Stimulated activated CD4-positive, alpha-beta T cell treated with anti-CD3 and anti-CD28 coated beads, TNF-alpha, amount 100 ng/mL, for 24 hours (primary cell): ENCODE measurements around the gene KCNC3.
"Not testable (repeated sequence)": the region's sequence is repeated elsewhere in the genome, so short reads cannot be mapped to it uniquely, and the experiment has no call there.

Experiments
- DNase-seq, 3 experiments: peaks; one replicate each; pipeline ENCODE4 v3.0.0-alpha.2; 2020; ENCODE audit warnings: low read depth in 3 of 3

KCNC3 gene

DNA sequence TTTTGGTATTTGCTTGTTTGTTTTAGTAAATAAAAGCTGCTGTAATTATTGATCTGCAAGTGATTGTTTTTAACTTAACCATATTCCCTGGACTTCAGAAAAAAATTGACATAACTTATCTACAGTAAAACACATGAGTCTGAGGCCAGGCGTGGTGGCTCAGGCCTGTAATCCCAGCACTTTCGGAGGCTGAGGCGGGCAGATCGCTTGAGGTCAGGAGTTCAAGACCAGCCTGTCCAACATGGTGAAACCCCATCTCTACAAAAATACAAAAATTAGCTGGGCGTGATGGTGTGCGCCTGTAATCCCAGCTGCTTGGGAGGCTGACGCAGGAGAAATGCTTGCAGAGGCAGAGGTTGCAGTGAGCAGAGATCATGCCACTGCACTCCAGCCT is 24.3 kb upstream of the KCNC3 start:
- DNase-seq, result not testable (repeated sequence)

DNA sequence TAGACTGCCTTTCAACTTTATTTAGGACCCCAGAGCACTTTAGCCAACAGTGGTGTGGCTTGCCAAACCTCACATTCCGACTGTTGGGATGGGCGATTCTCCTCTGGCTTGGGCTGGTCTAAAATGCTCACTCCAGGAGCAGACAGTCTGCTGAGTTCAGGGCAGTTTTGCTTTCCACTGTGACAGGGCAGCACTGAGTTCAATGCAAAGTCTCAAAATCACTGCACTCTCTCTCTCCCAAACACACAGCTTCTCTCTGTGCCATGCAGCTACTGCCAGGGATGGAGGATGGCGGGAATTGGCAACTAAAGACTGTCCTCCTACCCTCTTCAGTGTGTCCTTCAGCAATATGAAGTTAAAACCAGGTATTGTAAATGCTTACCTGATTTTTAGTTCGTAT is 23.1 kb upstream of the KCNC3 start:
- no peak for DNase-seq

GRCh38 chr19:50349277-50350057 is 20.3 kb upstream of the KCNC3 start:
- DNase-seq, result no peak

DNA sequence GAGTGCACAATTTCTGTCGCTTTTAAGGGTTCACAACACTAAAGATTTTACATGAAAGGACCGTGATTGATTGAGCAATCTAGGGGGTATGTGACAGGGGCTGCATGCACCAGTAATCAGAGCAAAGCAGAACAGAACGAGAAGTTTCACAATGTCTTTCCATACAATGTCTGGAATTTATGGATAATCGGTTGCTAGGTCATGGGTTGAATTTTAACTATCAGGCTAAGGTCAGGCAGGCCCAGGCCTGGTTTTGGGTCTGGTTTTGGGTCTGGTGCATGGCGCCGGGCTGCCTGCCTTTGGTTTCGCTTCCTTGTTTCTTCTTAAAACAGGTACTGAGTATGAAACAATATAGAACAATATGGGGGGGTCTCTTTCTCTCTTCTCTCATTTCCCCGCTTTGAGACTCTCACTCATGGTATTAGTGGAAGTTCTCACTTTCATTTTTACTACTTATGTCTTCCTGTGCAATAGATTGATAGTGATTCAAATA is 18.0 kb upstream of the KCNC3 start:
- DNase-seq, result not testable (repeated sequence)

DNA sequence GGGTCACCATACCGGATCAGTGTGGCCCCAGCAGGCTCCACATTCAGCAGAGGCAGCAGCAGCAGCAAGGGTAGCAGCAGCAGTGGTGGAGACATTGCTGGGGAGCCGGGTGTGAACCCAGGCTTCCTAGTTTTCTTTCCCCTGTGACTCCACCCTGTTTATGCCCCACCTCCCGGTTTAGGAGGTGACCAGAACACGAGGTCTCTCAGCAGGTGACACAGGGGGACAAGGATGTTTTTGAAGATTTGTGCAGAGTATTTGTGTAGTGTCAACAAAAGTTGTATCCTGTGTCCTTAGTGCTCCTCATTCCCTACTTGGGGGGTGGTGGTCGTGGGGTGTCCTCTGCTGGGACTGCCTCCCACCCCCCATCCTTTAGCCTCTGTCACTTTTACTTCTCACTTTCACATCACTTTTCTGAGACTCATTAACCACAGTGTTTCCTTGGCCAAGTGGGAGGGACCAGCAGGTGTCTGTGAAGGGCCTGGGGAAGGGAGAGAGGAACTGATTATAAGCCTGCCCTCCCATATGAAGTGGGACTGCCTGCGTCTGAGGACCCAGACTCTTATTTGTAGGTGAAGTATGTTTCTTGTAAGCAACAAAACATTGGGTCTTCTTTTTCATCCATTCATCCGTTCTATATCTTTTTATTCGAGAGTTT is 15.6 kb upstream of the KCNC3 start:
- no peak for DNase-seq

- no peak for DNase-seq
These were observed 12.0 kb upstream of the KCNC3 start for GRCh38 chr19:50341091-50341564.

GRCh38 chr19:50340331-50340730 is 11.2 kb upstream of the KCNC3 start:
- DNase-seq, result no peak

- DNase-seq, result not testable (repeated sequence)
These were observed 7.9 kb upstream of the KCNC3 start for GRCh38 chr19:50337031-50337430.

GRCh38 chr19:50334741-50335421 is 5.7 kb upstream of the KCNC3 start:
- DNase-seq, result no peak

- peak in 2 of 3 experiments; percentile 76 to 79 for DNase-seq
These were observed 4.8 kb upstream of the KCNC3 start for GRCh38 chr19:50333737-50334617.

GRCh38 chr19:50333235-50333736 is 4.1 kb upstream of the KCNC3 start:
- peak; percentile 83 to 95 (median 90) for DNase-seq

DNA sequence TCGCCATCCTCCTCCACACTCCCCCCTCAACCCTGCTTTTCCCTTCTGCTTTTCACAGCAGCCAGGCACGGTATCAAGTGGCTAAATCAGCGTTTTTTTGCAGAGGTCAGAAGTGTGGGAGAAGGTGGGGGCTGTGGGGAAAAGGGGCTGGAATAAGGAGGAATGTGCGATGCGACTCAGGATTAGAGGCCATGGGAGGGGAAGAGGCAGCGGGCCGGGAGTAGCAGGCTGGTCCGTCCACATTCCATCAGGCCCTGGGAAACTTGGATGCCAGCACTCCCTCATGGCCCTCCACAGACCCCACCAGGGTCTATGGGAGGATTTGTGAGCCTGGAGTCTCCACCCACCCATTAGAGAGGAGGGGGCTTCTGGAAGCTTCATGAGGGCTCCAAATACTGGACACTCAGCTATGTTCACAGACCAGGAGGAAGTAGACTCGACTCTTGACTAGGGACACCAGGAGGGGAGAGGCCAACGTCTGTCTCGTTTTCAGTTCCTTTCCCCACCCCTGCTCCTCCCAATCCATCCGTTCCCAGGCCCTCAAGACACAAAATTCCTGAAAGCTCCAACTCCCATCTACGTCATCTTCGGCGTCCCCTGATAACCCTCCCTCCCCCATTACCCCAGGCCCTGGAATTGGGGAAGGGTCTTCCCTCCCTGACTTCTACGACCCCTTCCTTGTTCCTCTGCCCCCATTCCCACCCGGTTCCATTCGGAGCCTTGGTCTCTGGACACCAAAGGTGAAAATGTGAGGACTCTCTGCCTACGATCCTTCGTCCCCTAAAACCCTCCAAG is 3.3 kb upstream of the KCNC3 start:
- no peak for DNase-seq

- no peak for DNase-seq
These were observed 2.7 kb upstream of the KCNC3 start for GRCh38 chr19:50331994-50332243.

GRCh38 chr19:50331221-50331993 is 2.2 kb upstream of the KCNC3 start:
- no peak for DNase-seq

DNA sequence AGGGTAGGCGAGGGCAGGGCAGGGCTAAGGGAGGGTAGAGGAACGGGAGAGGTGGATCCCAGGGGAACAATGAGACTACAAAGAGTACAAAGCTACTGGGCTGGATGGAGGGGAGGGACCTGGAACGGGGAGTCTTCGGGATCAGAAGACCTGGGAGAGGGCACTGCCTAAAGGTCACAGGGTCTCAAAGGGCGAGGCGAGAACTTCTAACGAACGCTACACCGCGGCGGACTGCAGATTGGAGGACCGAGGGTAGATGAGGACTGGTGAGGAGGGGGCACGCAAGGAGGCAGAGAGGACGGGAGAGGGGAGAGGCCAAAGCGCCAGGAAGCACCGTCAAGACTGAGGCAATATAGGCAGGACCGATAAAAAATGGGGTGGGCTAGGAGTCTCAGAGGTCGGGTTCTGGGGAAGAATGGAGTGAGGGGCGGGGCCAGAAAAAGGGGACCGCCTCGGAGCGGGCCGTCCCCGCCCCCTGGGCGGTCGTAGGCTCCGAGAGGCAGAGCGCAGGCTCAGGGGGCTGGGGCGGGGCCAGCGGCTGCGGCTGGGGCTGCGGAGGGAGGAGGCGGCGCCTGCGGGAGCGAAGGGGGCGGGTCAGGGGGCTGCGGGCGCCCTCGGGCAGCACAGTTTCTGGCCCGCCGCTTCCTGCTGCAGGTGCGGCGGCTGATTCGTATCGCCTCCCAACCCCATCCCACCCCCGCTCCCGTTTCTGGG is 1.3 kb upstream of the KCNC3 start:
- DNase-seq, result peak; percentile 61 to 86 (median 65)

GRCh38 chr19:50329926-50330294 is 733 bp upstream of the KCNC3 start:
- DNase-seq, result not testable (repeated sequence)

- DNase-seq, result no peak
These were observed 368 bp downstream of the KCNC3 start for GRCh38 chr19:50328873-50329145.

DNA sequence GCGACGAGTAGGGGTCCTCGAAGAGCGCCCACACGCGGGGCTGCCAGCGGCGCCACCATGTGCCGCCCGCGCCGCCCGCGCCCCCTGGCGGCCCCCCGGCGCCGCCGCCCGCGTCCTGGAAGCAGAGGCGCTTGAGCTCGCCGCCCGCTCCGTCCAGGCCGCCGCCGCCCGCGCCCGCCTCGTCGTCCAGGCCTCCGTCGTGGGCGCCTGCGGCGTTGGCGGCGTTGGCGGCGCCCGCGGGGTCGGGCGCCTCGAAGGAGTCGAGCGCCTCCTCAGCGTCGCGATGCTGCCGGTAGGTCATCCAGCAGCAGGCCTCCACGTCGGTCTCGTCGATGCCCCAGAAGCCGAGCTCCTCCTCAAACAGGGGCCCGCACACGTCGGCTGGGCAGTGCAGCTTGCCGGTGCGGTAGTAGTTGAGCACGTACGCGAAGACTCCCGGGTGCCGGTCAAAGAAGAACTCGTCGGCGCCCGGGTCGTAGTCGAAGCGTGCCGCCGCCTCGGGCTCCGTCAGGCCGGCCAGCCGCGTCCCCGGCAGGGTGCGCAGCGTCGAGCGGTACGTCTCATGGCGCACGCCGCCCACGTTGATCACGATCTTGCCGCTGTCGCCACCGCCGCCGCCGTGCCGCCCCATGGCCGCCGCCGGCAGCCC is 829 bp downstream of the KCNC3 start:
- DNase-seq, result peak in 1 of 3 experiments; percentile 52
